ENCODE data around the gene BBS2. TPM values are rescaled to one million over a fixed set of nuclear protein-coding genes. Genes with fewer than 3 reads are reported as not detected.

BBS2 gene
- total and polyA plus RNA-seq, 2 of the 4 experiments (the other 2 are of a cell fraction), result 18.6 to 32.3 TPM

DNA sequence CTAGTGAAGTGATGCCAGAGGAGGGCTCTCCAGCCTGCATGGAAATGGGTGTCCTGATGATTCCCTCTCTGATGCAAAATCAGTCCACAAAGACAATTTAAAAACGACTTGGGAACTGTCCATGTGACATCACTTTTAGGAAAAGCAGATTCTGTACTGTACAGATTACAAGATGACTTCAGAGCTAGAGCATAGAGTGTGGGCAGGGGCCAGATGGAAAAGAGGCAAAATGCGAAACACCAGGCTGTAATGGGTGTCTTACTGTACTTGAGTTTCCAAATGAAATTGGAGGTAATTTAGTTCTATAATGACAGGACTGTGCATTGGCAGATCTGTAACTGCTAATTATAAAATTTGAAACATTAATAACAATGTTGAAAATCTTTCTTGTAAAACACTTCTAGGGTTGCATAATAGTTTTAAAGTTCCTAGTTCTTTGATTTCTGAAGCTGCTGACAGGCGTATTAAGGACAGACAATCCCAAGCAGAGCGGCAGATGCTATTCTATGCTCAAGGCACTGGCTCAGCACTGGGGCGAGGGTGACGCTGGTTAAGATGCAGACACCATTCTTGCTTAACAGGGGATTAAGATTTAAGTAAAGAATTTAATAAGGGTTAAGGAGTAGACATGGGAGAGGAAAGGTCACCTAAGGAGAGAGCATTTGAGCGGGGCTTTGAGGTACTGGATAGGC lies 38.9 kb downstream of the BBS2 start:
- no peak overlapping the region for H3K4me2 ChIP-seq (ENCODE audit: low read depth, low read length)
- H2BK15ac ChIP-seq (ENCODE audit: low read depth, low read length), result no peak overlapping the region
- no peak overlapping the region for H2AK5ac ChIP-seq (ENCODE audit: low read depth, low read length)
- no peaks in the 10 kb centered on the region for H3K9me3 ChIP-seq (ENCODE audit: control insufficient read depth, insufficient read depth, low read length)
- no peak overlapping the region for H3K23ac ChIP-seq (ENCODE audit: low read depth, low read length)
- H4K20me1 ChIP-seq (ENCODE audit: insufficient read depth, low read length), result no peaks in the 10 kb centered on the region
- no peak overlapping the region for H3K4ac ChIP-seq (ENCODE audit: low read depth, low read length)
- H3K4me1 ChIP-seq (ENCODE audit: control insufficient read depth, insufficient read depth, low read length), result peaks cover 1% of the 10 kb centered on the region; the same call in 1 of the 2 replicates
- no peak overlapping the region for H2BK20ac ChIP-seq (ENCODE audit: low read depth, low read length)
- H3K9ac ChIP-seq (ENCODE audit: low read depth, low read length), result no peak overlapping the region
- H3K27ac ChIP-seq (ENCODE audit: insufficient read depth, low read length), result no peak overlapping the region
- peak; percentile 2 for DNase-seq
- ATAC-seq (ENCODE audit: low read depth), result no peak
- ChIA-PET POLR2A (ENCODE audit: unreplicated experiment) (interaction anchor here (0.7 kb wide), 1 partner anchor 266 kb away, joined by 5 read pairs; no protein-coding TSS in a partner anchor), CTCF (no interaction called here)
- 92% methylated on average over 4 of the region's 7 CpGs; no CpG with 5 or more reads in 1 of the 2 experiments for WGBS, 2 experiments (ENCODE audit: extremely low coverage in 2 of 2, insufficient read length in 1 of 2)
- no peaks in the 10 kb centered on the region for H3K9me1 ChIP-seq (ENCODE audit: insufficient read depth, low read length)
- H3K18ac ChIP-seq (ENCODE audit: low read depth, low read length), result no peak overlapping the region
- H2BK5ac ChIP-seq (ENCODE audit: low read depth, low read length, poor library complexity, severe bottlenecking), result no peak overlapping the region
- no peak overlapping the region for H3K14ac ChIP-seq (replicated peaks; ENCODE audit: low read depth, low read length)
- TF ChIP-seq MAZ (IDR thresholded peaks at IDR 0.05; ENCODE audit: borderline replicate concordance, low read depth, low read length), result no peak
- TF ChIP-seq NFE2L2 (IDR thresholded peaks at IDR 0.05; ENCODE audit: low read depth, low read length), result no peak
- no peak for TF ChIP-seq RCOR1 (IDR thresholded peaks at IDR 0.05; ENCODE audit: insufficient replicate concordance, low read length)
- no peak for TF ChIP-seq RAD21 (IDR thresholded peaks at IDR 0.05; ENCODE audit: low read length)
- TF ChIP-seq MAFK (IDR thresholded peaks at IDR 0.05; ENCODE audit: low read depth, low read length), result no peak
- TF ChIP-seq POLR2A (IDR thresholded peaks at IDR 0.05; ENCODE audit: low read depth, low read length), result no peak
- TF ChIP-seq BHLHE40 (IDR thresholded peaks at IDR 0.05; ENCODE audit: low read depth, low read length), result no peak
- no peak for TF ChIP-seq ELK1 (IDR thresholded peaks at IDR 0.05; ENCODE audit: borderline replicate concordance, low read depth, low read length)
- no peak for TF ChIP-seq FOS (IDR thresholded peaks at IDR 0.05; ENCODE audit: low read depth, low read length)
- no peak for TF ChIP-seq SMC3 (IDR thresholded peaks at IDR 0.05; ENCODE audit: low read depth, low read length)
- TF ChIP-seq RFX5 (IDR thresholded peaks at IDR 0.05; ENCODE audit: low read depth, low read length), result no peak
- TF ChIP-seq MXI1 (IDR thresholded peaks at IDR 0.05; ENCODE audit: borderline replicate concordance, low read depth, low read length), result no peak
- TF ChIP-seq CTCF (conservative IDR thresholded peaks at IDR 0.05; ENCODE audit: low read depth, low read length), result no peak
- TF ChIP-seq CEBPB (IDR thresholded peaks at IDR 0.05; ENCODE audit: low read depth, low read length), result no peak
- TF ChIP-seq CHD1 (IDR thresholded peaks at IDR 0.05; ENCODE audit: low read depth, low read length), result no peak
- TF ChIP-seq, protein P1, sequence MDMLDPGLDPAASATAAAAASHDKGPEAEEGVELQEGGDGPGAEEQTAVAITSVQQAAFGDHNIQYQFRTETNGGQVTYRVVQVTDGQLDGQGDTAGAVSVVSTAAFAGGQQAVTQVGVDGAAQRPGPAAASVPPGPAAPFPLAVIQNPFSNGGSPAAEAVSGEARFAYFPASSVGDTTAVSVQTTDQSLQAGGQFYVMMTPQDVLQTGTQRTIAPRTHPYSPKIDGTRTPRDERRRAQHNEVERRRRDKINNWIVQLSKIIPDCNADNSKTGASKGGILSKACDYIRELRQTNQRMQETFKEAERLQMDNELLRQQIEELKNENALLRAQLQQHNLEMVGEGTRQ (IDR thresholded peaks at IDR 0.05; ENCODE audit: low read depth, low read length), result no peak
- H3K36me3 ChIP-seq (ENCODE audit: control insufficient read depth, insufficient read depth, low read length), result peaks cover 25% of the 10 kb centered on the region
- H4K8ac ChIP-seq (ENCODE audit: low read depth in 2 of 2, low read length in 2 of 2), result no peak overlapping the region
- H2AK9ac ChIP-seq (replicated peaks; ENCODE audit: low read depth, low read length, poor library complexity), result no peak overlapping the region
- in situ Hi-C loops (cut with MboI; ENCODE audit: low sequenced_read_pairs), result loop anchor here (10.0 kb wide), 2 partner anchors 64 to 214 kb away; no protein-coding TSS in a partner anchor
- H3K79me1 ChIP-seq (ENCODE audit: low read depth in 1 of 2, low read length in 2 of 2), result peaks cover 4 to 13% of the 10 kb centered on the region in 2 experiments; a peak in 3 of 4 replicates
- BruUV-seq (replicated peaks), result no TSS peak
- H4K91ac ChIP-seq (ENCODE audit: insufficient read depth, low read depth, low read length), result no peak overlapping the region
- intact Hi-C loops (cut with micrococcal nuclease), result no loop called here
- no peak overlapping the region for H2AFZ ChIP-seq (replicated peaks; ENCODE audit: low read length, poor library complexity)
- no peak overlapping the region for H3K4me3 ChIP-seq (ENCODE audit: insufficient read depth, low read depth, low read length)
- H2BK120ac ChIP-seq (ENCODE audit: low read depth, low read length), result no peak overlapping the region
- H3K56ac ChIP-seq (ENCODE audit: extremely low read depth, insufficient read depth, low read length), result no peak overlapping the region
- H4K5ac ChIP-seq (ENCODE audit: low read depth, low read length), result no peak overlapping the region
- dilution Hi-C loops (cut with HindIII; ENCODE audit: low sequenced_read_pairs, unreplicated experiment), result no loop called here
- no peaks in the 10 kb centered on the region for H3K27me3 ChIP-seq (ENCODE audit: control insufficient read depth, insufficient read depth, low read length)
